GM23338 (cell line): ENCODE data around the gene ANKRD31.

ENCODE experiments used
- EZH2 ChIP-seq: fragments of 200-600 bp; sonication (generic); IDR thresholded peaks from one replicate; pipeline ENCODE4 v1.8.0; 2017; ENCODE audit warnings: antibody characterized with exemption, mild to moderate bottlenecking, low read depth; ENCODE audit not compliant: unreplicated experiment
- TF ChIP-seq, protein P1 (sequence below), 2 experiments: fragments of 200-600 bp in 1 of 2; sonication (generic) in 1 of 2; conservative IDR thresholded peaks; 2 replicates each; pipeline versions ENCODE4 v1.5.1 to v1.6.1; 2016 to 2017; ENCODE audit warnings: antibody characterized with exemption in 2 of 2, low read depth in 2 of 2, mild to moderate bottlenecking in 2 of 2, moderate library complexity in 1 of 2

DNA sequence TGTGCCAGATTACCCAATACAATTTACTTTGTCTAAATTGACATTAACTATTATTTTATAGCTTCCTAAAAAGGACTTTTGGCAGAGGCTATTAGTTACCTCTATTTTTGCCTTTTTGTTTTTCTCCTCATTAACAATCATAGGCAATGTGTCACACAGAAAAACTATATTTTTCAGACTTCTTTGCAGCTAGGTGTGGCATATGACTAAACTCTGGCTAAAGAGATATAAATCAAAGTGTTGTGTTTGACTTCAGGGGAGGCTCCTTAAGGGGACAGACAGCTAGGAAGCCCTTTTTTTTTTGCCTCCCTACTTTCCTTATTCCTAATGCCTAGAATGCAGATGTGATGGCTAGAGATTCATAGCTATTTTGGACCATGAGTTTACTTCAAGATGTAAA lies 164.6 kb downstream of the ANKRD31 start:
- TF ChIP-seq, protein P1, sequence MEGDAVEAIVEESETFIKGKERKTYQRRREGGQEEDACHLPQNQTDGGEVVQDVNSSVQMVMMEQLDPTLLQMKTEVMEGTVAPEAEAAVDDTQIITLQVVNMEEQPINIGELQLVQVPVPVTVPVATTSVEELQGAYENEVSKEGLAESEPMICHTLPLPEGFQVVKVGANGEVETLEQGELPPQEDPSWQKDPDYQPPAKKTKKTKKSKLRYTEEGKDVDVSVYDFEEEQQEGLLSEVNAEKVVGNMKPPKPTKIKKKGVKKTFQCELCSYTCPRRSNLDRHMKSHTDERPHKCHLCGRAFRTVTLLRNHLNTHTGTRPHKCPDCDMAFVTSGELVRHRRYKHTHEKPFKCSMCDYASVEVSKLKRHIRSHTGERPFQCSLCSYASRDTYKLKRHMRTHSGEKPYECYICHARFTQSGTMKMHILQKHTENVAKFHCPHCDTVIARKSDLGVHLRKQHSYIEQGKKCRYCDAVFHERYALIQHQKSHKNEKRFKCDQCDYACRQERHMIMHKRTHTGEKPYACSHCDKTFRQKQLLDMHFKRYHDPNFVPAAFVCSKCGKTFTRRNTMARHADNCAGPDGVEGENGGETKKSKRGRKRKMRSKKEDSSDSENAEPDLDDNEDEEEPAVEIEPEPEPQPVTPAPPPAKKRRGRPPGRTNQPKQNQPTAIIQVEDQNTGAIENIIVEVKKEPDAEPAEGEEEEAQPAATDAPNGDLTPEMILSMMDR (conservative IDR thresholded peaks at IDR 0.05; ENCODE audit: low read depth in 2 of 2) = no peak
- no peak for TF ChIP-seq EZH2
